GM19023 (cell line): Measurements from ENCODE around the gene MAPRE3.

Experiments used
- ATAC-seq: cut with Tn5 transposase; IDR thresholded peaks from one replicate; pipeline ENCODE4 v1.9.1; 2021; ENCODE audit warnings: mild to moderate bottlenecking, moderate library complexity; ENCODE audit not compliant: unreplicated experiment

MAPRE3 gene

GRCh38 chr2:26982102-26982742, 11.8 kb downstream of the MAPRE3 start:
- no peak for ATAC-seq

GRCh38 chr2:26983746-26984145, 13.3 kb downstream of the MAPRE3 start:
- ATAC-seq, result no peak

DNA sequence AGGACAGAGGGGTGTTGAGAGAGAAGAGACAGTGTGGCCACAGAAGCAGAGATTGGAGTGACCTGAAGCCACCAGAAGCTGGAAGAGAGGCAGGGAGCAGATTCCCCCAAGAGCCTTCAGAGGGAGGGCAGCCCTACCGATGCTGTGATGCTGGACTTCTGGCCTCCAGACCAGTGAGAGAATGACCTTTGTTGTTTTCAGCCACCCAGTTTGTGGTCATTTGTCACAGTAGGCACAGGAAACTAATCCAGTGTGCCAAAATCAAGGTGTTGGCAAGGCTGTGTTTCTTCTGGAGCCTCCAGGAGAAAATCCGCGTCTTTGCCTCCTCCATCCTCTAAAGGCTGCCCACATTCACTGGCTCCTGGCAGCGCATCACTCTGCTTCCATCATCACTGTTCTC, 15.4 kb downstream of the MAPRE3 start:
- no peak for ATAC-seq

DNA sequence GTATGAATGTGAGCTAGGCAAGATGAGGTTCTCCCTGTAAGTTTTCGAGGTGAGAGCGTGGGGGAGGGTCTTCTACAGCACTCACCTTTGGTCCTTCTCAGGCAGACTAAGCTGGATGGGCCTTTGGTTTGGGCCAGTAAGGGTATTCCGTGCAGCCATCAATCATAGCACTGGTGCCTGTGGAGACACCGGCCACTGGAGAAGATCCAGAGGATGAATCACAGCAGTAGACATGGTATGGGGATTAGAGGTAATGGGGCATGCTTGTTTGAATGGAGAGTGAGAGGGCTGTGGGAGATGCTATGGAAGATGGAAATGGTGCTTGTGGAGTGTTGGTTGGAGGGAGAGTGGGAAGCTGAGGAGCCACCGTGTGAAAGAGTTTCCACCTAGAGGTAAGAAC, 16.1 kb downstream of the MAPRE3 start:
- no peak for ATAC-seq

- ATAC-seq, result no peak
Observed at GRCh38 chr2:26988058-26988860, 17.8 kb downstream of the MAPRE3 start.

DNA sequence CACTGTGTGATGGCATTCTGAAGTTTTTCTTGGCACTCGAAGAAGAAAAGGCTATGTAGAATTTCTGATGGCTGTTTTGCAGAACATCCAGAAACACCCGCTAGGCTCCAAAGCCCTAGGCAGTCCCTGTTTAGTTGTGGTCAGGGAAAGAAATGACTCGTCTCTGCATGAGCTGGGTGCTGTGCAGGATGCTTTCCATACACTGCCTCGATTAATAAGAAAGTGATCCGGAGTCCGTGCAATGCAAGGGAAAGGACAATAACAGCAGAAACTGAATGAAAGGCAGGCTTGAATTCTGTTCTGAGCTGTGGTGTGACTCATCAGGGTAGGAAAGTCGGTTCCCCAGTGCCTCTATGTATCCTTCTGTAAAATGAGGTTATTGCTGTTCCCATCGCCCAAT, 18.7 kb downstream of the MAPRE3 start:
- no peak for ATAC-seq

DNA sequence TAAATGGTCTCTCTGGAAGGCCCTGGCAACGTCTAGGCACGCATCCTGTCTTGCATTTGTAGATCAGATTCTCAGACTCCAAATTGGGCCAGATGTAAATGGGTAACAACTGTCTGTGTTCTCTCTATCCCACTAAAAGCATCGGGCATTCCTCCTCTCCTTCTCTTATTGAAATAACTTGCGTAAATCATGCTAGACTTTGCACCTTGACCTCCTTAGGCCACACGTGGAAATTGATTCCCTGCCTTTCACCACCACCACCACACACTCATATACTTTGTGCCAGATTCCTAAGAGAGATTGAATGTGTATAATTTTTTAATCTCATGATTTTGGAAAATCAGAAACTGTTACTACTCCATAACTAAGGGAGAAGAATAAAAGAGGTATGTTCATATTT, 21.3 kb downstream of the MAPRE3 start:
- no peak for ATAC-seq

DNA sequence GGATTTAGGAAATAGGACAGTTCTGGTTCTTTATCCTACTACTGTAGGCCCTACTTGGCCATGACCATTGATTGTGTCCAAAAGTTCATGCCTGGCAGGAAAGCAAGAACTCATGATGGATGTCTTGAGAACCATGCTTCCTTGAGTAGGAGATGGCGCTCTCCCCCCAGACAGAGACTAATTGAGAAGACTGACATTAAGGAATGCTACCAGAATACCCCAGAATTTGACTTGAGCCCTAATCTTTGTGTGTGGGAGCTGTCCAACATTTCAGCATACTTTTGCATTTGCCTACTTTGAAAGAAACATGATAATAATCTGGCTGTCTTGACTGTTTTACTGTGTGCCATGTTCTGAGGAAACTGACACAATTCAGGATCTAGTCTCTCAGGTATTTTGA, 23.3 kb downstream of the MAPRE3 start:
- ATAC-seq, result no peak

DNA sequence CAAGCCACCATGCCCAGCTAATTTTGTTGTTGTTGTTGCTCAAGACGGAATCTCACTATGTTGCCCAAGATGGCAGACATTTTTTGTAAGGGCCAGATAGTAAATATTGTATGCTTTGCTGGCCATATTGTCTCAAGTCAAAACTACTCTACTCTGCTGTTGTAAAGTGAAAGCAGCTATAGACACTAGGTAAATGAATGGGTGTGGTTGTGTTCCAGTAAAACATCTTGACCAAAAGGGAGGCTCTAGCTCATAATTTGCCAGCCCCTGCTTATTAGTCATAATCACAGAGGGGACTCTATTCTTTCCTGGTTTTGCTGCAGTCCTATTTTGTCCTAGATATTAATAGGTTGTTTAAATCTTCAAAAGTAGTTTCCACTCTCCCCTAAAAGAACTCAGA, 24.5 kb downstream of the MAPRE3 start:
- ATAC-seq, result no peak

GRCh38 chr2:26997394-26997793, 27.0 kb downstream of the MAPRE3 start:
- ATAC-seq, result no peak

DNA sequence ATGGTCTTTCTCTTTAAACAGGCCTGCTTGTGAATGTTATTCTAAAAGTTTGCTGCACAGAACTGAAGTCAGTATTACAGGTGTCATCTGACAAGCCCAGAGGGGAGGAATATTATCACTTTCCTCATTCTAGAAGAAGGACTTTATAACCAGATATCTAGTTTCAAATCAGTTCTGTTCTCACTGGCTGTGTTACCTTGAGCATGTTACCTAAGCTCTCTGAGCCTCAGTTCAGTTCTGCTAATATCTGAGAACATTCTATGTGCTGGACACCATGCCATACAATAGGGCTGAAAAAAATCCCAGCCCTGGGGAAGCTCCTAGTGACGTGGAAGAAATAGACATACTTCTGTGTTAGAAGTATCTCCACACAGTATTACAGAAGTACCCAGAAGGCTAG, 27.9 kb downstream of the MAPRE3 start:
- no peak for ATAC-seq

DNA sequence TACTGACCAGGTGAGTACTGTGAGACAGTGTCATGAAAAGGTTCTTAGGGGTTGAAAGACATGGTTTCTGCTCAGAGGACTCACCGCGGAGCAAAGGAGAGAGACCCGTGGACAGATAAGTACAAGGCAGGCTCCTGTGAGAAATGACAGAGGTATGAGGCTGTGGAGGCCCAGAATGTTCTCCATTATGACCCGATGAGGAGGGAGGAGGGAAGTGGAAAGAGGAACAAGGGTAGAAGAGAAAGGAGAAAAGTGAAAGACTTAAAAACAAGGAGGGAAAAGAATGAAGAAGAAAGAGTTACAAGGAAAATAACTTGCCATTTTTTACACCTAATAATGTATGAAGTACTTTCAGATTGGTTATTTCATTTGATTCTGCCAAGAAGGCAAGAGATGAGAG, 29.8 kb downstream of the MAPRE3 start:
- no peak for ATAC-seq

- ATAC-seq, result no peak
Observed at GRCh38 chr2:27000995-27001394, 30.6 kb downstream of the MAPRE3 start.

DNA sequence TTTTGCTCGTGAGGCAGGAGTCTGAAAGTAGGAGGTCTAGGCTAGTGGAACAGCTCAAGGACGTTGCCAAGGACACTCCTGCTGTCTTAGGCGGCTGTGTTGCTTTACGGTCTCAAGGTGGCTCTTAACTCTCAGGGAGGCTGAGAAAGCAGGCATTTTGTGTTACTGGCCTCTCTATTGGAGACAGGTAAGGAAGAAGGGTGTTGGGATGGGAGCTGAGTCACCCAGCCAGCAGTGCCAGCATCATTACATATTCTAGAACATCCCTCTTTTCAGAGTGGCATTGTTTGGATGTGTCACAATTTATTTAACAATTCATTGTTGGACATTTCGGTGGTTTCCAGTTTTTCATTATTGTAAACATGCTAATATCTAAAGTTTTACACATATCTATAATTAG, 31.5 kb downstream of the MAPRE3 start:
- ATAC-seq, result no peak

DNA sequence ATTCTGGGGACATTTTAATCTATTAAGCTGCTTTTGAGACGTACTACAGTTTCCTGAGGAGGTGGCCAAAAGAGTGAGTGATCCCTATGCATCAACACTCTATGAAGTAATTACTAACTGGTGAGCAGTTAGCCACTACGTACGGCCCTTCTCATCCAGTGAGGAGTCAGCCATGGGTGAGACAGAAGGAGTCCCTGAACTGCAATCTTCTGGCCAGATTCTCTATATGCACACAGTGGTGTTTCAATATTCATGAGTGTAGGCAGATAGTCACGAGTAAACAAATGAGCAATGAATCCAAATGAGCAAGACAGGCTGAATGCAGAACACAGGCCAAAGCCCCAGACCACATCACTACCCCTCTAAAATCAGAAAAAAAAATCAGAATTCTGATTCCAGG, 32.6 kb downstream of the MAPRE3 start:
- no peak for ATAC-seq

GRCh38 chr2:27003857-27004256, 33.4 kb downstream of the MAPRE3 start:
- no peak for ATAC-seq

DNA sequence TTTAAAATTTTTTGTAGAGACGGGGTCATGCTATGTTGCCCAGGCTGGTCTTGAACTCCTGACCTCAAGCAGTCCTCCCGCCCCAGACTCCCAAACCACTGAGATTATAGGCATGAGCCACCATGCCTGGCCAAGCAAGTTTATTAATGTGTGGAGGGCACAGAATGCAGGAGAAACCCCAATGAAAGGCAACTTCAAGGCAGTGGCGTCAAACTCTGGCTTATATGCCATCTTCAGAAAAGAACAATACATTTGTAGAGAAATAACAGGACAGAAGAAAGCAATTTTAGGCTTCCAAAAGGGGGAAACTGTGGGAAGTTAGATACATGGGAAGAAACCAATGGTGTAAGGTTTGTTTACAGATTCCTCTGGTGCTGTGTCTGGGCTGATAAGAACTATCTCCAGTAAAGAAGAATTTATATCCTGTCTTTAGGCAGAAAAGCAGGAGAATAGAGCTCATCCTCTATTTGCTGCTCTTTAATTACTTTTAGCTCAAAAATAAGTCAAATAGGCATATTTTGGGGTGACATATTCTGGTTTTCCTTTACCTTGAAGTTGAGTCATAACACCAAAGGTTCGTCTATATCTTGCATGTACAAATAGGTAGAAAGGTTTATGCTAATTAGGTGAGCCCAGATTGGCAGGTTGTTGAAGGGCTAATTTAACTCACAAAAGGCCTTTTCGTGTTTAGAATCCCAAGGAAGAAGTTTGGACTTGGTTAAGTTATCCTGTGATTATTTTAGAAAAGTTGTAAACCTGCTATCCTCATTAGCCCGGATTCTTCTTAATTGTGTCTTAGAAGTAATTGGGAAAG, 36.4 kb downstream of the MAPRE3 start:
- no peak for ATAC-seq

DNA sequence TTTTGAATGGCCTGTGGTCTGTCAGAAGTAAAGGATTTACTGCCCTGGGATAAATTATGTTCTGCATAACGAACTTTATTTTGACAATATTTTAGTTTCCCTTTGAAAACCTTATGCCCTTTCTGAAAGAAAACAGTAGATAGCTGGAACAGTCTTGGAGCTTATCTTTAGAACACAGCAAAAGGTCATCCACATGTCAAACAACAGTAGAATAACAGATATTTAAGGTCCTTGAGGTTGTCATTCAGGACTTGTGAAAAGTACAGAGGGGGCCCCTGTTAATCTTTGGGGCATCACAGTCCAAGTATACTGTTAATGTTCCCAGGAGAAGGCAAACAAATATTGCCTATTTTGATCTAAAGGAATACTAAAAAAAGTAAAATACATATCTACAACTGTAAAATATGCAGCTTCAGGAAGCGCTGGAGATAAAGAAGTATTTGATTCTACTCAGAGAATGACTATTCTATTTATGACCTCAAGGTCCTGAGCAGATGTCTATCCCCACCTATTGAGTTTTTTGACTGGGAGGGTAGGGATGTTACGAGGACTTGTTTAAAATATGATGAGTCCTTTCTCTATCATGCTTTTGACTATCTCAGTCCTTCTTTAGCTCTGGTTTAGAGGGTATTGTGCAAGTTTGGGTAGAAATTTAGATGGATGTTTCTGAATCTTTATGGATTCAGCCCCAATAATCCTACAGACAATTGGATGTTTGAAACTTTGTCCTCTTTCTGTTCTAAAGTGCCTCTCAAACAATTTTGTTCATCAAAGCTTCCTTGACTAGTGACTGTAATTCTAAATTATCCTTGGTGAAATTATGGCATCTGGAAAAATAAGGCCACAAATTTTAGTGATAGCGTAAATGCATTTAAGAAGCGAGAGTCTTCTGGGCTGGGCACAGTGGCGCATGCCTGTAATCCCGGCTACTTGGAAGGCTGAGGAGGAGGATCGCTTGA, 37.3 kb downstream of the MAPRE3 start:
- ATAC-seq, result no peak

DNA sequence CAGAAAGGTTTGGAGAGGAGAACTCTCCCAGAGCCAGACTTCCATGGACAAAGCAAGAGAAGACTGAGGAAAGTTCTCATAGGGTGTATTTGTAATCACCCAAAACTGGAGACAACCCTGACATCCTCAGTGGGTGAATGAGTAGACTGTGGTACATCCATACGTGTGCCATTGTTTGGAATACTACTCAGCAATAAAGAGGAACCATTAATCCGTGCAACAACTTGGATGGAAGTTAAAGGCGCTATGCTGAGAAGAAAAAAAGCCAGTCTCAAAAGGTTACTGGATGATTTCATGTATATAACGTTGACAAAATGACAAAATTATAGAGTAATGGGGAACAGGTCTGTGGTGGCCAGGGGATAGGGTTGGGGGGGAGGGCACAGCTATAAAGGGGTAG, 38.2 kb downstream of the MAPRE3 start:
- no peak for ATAC-seq

DNA sequence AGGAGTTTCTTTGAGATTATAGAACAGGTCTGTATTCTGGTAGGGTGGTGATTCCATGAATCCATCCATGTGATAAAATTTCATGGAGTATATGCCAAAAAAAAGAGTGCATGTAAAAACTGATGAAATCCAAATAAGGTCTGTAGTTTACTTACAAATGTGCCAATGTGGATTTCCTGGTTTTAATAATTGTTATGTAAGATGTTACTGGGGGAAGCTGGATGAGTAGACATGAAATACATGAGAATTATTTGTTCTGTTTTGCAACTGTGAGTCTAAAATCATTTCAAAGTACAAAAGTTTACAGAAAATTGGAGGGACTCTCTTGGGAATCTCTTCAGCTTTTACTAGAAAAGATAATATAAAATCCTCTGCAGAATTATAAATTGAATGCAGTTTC, 38.6 kb downstream of the MAPRE3 start:
- ATAC-seq, result no peak

- no peak for ATAC-seq
Observed at GRCh38 chr2:27009716-27010115, 39.3 kb downstream of the MAPRE3 start.
